T-helper 2 cell (primary cell): ENCODE results near the gene CCDC102A.
"Not testable (repeated sequence)": the region's sequence is repeated elsewhere in the genome, so short reads cannot be mapped to it uniquely, and the experiment has no call there.

ENCODE experiments used
- DNase-seq, 5 experiments: peaks; one replicate each; pipeline versions ENCODE4 v3.0.0 to v3.0.0-alpha.2; 2012 to 2022
- total RNA-seq, 2 donors: gene quantifications; one replicate each; lab custom pipeline; 2026; lab: John Stamatoyannopoulos, UW

The CCDC102A gene
- 3.4 to 4.7 reads per million in 2 donors for total RNA-seq

DNA sequence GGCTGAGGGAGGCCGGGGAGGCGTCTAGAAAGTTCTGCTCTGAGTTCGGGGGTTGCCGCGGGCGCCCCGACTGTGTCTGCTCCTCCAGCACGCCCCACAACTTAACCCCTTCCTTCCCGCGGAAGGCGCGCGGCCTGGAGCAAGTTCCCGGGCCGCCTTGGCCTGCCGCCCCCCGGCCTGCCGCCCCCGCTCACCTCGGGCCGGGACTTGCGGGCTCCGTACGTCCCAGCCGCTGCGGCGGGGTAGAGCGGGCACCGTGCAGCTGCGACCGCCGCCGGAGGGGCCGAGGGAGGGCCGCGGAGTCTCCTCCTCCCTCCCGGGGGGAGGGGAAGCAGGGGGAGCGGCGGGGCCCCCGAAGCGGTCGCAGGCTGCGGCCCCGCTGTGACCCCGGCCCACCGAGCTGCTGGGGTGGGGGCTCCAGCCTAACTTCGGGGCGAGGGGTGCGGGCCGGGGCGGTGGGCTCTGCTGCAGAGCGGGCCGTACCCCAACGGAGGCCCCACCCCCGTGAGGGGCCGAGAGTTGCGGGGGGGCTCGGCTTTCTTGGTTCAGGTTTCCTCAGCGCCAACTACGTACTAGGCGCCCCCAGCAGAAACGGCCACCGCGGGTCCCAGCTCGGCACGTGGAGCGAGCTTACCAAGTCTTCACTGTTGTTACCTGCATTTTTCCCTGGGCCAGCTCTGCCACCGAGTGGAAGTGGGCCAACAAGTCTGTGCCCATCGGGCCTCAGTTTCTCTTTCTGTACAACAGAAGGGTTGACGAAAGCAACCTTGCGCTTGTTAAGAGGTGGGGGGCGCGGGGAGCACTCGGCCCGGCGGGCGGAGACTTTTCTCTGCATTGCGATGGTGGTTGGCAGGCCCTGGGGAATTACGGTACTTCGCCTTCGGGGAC is at the start of gene CCDC102A:
Gene CCDC102A, minus strand, starts transcription at position 266 of the 888 bp plus-strand sequence. CDS start 7,394 bp downstream, outside the sequence.
- peak in 3 of 5 experiments; percentile 31 to 54 (median 40) for DNase-seq

DNA sequence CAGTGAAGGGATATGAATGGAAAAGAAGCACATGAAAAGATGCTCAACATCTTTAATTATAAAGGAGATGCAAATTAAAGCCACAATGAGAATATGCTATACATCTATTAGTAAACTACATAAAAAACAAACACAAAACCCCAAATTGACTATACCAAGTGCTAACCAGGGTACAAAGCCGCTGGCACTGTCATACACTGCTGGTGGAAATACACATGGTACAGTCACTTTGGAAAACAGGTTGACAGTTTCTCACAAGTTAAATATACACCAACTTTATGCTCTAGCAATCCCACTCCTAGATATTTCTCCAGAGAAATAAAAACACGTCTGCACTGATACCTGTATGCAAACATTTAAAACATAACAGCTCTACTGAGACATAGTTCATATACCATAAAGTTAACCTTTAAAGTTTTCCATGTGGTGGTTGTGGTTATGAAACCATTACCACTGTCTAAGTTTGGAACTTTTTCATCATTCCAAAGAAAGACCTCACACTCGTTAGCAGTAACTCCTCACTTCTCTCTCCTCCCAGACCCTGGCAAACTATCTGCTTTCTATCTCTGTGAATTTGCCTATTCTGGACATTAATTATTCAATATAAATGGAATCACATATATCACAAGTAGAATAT is 48.8 kb upstream of the CCDC102A start:
- DNase-seq, result no peak

DNA sequence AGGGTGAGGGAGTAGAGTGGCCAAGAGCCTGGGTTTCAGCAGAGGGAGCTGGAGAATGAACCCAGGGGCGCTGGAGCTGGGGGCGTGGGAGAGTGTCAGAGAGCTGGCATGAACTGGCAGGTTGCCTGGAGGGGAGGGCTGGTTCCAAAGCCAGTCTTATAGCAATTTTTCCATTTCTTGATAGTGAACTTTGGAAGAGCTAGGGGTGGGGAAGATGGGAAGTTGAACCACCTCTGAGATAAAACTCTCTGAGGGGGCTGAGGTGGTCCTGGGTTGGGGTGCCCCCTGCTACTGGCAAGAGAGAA is 42.9 kb upstream of the CCDC102A start:
- DNase-seq, result no peak

DNA sequence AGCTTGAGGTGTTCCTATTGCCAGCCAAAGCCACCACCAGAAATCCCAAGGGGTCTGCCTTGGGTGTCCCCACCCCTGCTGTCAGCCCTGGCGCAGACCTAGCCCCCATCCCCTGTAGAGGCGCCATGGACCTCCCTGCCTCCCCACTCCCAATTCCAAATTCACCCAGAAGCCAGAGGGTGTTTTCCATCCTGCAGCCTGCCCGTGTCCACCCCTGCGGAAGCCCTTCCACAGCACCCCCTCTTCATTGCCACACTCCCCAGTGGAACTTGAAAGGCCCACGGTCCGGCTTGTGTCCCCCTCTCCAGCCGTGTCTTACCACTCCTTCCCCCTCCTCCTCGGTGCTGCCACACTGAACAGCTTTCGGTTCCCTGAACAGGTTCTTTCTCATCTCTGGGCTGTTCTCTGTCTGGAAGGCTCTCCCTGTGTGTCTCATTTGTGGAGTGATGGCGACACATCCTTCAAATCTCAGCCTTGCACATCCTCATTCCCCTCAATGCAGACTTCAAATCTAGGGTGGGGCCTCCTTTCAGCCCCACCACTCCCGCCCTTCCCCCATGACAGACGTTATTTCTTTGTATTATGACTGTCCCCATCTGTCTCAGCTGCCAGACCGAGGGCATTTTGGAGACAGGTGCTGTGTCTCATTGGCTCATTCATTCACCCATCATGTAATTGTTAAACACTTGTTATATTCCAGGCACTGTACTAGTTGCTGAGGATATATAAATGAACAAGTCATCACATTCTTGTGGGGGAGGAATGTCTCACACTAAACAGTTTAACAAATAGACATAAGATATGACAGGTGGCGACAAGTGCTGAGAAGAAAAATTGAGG is 42.4 kb upstream of the CCDC102A start:
- DNase-seq, result no peak

DNA sequence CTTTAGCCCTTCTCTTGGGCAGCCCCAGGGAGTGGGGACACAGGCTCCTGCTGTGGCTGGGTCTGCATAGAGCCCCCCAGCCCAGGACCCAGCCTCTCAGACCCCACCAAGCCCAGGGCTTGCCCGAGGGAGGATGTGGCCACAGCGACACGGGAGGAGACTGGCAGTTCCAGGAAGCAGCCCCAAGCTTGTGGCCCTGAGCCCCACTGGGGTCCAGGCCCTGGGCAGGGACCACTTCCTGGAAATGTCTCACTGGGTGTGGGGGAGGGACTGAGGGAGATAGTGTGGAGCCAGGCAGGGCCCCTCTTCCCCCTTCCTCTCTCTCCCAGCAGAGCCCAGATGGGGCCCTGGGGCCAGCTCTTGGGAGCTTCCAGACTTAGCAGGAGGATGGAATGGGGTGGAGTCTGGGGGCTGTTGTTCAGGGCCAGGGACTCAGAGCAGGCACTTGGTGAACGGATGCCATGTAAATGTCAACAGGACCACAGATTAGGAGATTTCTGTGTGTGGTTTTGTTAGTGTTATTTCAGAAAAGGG is 41.4 kb upstream of the CCDC102A start:
- peak in 2 of 5 experiments; percentile 43 to 78 for DNase-seq

DNA sequence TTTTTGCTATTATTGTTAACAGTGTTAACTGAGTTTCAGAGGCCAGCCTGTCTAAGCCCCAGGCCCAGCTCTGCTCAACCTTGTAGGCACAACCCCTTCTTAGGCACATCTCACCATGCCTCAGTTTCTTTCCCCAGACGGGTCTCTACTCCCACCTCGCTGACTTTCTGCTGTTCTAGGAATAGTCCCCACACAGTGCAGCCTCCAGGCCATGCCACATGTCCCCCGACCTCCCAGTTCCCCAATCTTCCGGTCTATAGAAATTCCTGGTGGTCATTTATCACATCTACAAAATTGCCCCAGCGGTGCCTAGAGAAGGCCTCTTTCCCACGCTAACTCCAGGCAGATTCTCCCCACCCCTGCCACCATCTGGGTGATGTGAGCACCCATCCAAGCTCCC is 40.8 kb upstream of the CCDC102A start:
- no peak for DNase-seq

DNA sequence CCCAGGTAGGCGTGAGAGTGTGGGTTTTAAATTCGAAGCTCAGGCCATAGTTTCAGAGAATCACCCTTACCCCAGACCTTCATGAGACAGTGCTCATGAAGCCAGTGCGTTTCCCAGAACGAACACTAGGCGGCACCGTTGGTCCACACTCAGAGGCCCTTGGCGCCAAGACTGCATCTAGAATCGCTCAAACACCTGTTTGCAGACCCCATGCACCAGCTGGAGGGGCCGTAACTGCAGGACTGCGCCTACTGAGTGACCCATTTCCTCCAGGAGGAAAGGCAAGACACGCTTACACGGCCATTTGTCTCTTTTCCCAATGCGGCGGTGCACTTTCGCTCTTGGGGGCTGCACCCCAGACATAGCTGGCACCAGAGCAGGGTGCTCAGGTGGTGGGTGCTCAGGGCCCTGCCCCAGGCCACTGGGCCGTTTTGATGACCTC is 40.1 kb upstream of the CCDC102A start:
- peak; percentile 54 to 79 (median 60) for DNase-seq

DNA sequence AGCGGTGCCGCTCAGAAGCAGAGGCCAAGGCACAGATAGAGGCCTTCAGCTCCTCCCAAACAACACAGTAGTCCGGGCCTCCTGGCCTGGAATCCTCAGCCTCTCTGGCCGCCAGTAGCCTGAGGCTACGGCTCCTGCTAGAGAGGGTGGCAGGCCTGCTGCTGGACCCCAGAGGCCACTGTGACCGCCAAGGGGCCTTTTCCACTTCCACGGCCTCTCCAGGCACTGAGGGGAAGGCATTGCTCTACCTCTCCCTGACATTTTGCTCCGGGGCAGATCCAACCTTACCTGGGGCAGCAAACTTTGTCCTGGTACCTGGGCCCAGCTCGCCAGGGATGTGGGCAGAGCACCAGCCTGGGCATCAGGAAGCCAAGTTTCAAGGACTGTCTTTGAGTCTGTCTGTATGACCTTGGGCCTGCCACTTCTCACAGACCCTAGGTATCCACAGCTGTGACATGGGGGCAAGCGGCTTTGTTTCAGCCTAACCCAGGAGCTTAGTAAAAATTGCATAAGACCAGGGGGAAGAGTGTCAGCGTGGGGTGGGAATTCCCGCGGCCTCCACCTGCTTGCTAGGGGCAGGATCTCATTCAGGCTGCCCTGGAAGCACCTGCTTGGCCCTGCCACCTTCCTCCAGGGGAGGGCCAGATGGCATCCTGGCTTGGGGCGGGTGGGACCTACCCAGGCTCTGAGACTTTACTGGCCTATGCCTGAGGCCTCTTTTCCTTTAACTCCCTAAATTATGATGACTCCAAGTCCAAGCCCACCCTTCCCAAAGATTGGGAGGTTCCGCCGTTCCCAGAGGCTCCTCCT is 39.3 kb upstream of the CCDC102A start:
- no peak for DNase-seq

DNA sequence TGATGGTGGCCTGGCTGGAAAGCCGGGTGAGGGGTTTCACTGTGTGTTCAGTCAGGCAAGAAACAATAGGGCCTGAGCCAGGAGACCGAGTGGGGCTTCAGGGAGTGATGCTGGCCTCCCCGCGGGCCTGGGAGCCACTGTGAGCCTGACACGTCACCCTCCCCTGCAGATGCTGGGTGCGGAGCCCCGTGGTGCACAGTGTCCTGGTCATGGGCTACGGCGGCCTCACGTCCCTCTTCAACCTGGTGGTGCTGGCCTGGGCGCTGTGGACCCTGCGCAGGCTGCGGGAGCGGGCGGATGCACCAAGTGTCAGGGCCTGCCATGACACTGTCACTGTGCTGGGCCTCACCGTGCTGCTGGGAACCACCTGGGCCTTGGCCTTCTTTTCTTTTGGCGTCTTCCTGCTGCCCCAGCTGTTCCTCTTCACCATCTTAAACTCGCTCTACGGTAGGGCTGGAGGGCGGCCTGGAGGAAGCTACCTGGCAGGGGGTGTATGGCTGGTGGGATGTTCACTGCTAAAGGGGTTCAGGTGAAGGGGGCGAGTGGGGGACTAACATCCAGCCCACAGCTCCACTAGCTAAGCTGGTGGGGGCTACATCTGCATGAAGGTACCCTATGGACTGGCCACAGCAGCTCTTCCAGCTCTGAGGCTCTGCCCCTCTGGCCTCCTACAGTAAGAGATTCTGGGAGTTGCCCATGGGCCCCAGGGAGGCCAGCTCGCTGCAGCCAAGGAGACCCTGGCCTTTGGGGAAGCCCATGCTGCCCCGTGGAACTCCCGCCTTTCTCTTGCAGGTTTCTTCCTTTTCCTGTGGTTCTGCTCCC is 38.5 kb upstream of the CCDC102A start:
- DNase-seq, result no peak

DNA sequence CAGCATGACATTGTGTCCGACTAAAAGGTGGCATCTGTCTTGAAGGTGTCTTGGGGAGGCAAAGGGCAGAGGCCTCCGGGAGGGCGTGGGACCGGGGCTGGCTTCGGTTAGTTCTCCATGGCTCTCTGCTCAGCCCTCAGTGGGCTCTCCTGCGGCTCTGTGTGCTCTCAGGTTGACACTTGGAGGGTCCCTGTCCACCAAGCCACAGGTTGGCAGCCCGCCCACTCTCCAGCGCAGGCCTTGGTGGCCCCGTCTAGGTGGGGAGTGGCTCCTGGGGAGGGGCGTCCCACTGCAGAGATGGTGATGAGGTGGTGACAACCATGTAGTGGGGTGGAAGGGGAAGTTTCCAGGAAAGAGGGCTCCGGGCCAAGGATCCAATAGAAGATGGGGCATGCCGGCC is 37.7 kb upstream of the CCDC102A start:
- no peak for DNase-seq

DNA sequence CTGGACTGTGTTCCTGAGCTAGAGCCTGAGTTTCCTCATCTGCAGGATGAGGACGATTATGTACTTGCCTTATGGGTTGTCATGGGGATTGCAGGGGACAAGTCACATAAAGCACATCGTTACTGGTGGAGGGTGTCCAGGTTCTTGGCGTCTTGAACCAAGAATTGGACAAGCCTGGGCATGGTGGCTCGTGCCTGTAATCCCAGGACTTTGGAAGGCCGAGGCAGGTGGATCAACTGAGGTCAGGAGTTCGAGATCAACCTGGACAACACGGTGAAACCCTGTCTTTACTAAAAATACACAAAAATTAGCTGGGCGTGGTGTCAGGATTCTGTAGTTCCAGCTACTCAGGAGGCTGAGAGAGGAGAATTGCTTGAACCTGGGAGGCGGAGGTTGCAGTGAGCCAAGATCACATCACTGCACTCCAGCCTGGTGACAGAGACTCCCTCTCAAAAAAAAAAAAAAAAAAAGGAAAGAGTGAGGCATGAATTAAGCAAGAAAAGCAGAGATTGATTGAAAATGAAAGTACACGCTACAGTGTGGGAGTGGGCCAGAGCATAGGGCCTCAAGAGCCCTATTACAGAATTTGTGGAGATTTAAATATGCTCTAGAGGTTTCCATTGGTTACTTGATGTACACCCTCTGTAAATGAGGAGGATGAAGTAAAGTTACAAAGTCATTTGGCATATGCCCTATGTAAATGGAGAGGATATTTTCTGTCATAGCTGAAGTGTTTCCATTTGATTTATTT is 36.8 kb upstream of the CCDC102A start:
- no peak for DNase-seq

DNA sequence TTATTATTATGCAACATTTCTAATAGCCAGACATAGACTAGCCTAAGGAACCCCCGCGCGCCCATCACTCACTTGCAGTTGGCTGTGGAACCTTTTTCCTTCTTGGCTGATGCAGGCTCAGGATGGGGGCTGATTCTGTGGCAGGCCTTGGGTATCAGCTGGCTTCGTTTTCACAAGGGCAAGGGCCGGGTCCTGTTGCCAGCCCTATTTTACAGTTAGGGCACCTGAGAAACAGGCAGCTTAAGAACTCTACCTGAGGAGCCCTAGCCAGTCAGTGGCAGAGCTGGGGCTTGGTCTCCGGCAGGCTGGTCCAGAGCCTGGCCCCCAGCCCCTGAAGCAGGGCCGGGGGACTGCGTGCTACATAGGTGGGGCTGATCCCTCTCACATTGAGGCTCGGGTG is 34.7 kb upstream of the CCDC102A start:
- DNase-seq, result no peak

DNA sequence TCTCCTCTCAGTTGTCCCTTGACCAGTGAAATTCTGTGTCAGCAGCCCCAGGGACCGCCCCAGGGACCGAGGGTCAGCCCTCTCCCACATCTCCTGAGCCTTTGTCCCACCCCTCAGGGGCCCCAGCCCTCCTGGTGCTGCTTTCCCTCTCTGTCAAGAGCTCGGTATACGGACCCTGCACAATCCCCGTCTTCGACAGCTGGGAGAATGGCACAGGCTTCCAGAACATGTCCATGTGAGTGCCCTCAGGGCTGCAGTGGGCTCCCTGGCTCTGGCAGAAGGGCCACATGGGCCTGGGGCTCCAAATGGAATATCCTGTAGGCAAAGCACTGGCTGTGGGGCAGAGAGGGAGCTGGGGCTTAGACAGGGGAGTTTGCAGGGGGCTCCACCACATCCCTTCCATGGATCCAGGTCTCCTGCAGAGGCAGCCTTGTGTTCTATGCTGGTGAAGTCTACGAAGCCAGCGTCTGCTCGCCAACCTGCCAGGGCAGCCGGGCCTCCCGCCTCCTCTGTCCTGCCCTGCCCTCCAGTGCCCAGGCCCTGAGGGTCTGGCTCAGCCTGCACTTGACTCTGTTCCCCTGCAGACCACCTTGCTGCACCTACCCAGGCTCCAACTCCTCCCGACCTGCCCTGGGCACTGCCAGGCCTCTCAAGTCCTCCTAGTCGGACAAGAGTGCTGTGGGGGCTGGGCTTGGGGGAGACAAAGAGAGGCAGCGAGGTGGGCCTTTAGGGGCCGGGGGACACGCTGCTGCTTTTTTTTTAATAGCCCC is 34.1 kb upstream of the CCDC102A start:
- DNase-seq, result no peak

DNA sequence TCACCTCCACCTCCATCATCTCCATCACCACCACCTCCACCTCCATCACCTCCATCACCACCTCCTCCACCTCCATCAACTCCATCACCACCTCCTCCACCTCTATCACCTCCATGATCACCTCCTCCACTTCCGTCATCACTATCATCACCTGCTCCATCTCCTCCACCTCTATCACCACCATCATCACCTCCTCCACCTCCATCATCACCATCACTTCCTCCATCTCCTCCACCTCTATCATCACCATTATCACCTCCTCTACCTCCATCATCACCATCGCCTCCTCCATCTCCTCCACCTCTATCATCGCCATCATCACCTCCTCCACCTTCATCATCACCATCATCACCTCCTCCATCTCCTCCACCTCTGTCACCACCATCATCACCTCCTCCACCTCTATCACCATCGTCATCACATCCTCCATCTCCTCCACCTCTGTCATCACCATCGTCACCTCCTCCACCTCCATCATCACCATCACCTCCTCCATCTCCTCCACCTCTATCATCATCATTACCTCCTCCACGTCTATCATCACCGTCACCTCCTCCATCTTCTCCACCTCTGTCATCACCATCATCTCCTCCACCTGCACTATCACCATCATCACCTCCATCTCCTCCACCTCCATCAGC is 33.1 kb upstream of the CCDC102A start:
- DNase-seq, result no peak

DNA sequence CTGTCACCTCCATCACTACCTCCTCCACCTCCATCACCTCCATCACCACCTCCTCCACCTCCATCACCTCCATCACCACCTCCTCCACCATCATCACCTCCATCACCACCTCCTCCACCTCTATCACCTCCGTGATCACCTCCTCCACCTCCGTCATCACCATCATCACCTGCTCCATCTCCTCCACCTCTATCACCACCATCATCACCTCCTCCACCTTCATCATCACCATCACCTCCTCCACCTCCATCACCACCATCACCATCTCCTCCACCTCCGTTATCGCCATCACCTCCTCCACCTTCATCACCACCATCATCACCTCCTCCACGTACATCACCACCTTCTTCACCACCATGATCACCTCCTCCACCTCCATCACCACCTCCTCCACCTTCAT is 32.4 kb upstream of the CCDC102A start:
- DNase-seq, result not testable (repeated sequence)

DNA sequence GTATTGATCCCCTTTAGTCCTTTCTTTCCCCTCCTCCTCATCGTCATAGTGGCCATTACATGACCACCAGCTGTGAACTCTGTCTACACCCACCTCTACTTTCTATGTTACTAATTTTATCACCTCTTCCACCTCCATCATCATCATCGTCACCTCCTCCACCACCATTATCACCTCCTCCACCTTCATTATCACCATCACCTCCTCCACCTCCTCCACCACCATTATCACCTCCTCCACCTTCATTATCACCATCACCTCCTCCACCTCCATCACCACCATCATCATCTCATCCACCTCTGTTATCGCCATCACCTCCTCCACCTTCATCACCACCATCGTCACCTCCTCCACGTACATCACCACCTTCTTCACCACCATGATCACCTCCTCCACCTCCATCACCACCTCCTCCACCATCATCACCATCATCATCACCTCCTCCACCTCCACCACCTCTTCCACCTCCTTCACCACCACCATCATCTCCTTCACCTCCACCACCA is 31.9 kb upstream of the CCDC102A start:
- DNase-seq, result no peak

DNA sequence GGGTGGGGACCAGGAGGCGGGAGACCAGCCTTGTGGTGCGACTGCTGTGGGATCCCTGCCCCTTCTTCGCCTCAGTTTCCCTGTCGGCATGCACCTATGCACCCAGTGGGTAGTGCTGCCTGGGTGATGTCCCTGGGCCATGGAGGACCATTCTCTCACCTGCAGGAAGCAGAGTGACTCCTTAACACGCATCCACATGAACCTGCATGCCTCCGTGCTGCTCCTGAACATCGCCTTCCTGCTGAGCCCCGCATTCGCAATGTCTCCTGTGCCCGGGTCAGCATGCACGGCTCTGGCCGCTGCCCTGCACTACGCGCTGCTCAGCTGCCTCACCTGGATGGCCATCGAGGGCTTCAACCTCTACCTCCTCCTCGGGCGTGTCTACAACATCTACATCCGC is 31.3 kb upstream of the CCDC102A start:
- no peak for DNase-seq

DNA sequence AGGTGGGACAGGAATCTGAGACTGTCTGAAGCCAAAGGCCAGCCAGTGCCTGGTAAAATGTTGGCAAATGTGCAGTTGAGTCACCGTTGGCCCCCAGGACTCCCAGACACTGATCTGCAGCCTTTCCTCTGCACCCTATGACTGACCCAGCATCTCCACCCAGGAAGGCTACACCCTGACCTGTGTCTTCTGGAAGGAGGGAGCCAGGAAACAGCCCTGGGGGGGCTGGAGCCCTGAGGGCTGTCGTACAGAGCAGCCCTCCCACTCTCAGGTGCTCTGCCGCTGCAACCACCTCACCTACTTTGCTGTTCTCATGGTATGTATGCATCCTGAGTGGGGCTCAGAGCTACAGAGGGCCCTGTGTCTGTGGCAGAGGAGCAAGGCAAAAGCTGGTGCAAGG is 30.1 kb upstream of the CCDC102A start:
- no peak for DNase-seq

DNA sequence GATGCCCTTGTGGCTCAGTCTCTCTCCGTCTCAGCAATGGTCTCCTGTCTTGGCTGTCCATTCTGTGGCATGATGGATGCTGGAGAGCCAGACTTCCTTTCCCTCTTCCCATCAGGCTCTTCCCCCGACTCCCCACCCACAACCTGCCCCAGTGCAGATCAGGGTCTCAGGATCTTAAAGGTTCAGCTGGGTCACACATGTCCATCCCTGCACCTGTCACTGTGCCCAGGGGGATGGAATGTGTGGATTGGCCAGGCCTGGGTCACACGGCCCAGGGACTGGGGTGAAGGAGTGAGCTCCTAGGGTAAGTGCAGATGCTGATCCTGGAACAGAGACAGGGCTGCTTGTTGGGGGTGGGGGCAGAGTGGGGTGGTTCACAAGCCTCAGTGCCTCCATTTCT is 29.1 kb upstream of the CCDC102A start:
- DNase-seq, result no peak
